Transverse colon (tissue), 4 donors: ENCODE data around the gene CGN.

Source experiments
- EP300 ChIP-seq: sonication (generic); formaldehyde crosslinking; IDR thresholded peaks from one replicate; pipeline ENCODE4 v1.6.1; 2017; ENCODE audit warnings: antibody characterized with exemption, low read depth
- POLR2A ChIP-seq: fragments of 450-650 bp; IDR thresholded peaks from one replicate; pipeline ENCODE4 v1.6.1; 2016; ENCODE audit warnings: antibody characterized with exemption, mild to moderate bottlenecking, moderate library complexity
- POLR2AphosphoS5 ChIP-seq, 3 donors: sonication (generic); formaldehyde crosslinking; IDR thresholded peaks; one replicate each; pipeline ENCODE4 v1.6.1; 2016; ENCODE audit warnings: antibody characterized with exemption in 3 of 3
- TF ChIP-seq, protein P1 (sequence below), 5 experiments: fragments of 200-600 bp in 3 of 5; fragments of 450-650 bp in 2 of 5; sonication (generic) in 3 of 5; IDR thresholded peaks; 1 replicate in 2 of 5; 2 replicates in 3 of 5; pipeline ENCODE4 v1.5.1; 2016 to 2017; ENCODE audit warnings: antibody characterized with exemption in 5 of 5, inconsistent platforms in 3 of 5, mild to moderate bottlenecking in 2 of 5, moderate library complexity in 1 of 5

DNA sequence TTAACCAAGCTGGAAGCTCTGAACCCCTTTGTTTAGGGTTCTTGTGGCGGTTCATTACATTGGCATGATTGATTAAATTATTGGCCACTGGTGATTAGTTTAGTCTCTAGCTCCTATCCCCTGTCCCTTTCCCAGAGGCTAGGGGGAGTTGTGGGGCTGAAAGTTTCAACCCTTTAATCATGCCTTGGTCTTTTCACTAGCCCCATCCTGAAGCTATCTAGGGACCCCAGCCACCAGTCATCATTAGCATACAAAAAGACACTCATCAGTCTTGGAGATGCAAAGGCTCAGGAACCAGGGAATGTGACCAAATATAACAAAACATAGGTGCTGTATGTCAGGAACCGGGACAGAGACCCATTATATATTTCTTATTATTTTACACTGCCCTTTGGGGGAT, 66.0 kb downstream of the CGN start:
- TF ChIP-seq POLR2A (no peak), EP300 (no peak), POLR2AphosphoS5 (IDR thresholded peaks at IDR 0.05) (no peak)
- TF ChIP-seq, protein P1, sequence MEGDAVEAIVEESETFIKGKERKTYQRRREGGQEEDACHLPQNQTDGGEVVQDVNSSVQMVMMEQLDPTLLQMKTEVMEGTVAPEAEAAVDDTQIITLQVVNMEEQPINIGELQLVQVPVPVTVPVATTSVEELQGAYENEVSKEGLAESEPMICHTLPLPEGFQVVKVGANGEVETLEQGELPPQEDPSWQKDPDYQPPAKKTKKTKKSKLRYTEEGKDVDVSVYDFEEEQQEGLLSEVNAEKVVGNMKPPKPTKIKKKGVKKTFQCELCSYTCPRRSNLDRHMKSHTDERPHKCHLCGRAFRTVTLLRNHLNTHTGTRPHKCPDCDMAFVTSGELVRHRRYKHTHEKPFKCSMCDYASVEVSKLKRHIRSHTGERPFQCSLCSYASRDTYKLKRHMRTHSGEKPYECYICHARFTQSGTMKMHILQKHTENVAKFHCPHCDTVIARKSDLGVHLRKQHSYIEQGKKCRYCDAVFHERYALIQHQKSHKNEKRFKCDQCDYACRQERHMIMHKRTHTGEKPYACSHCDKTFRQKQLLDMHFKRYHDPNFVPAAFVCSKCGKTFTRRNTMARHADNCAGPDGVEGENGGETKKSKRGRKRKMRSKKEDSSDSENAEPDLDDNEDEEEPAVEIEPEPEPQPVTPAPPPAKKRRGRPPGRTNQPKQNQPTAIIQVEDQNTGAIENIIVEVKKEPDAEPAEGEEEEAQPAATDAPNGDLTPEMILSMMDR (IDR thresholded peaks at IDR 0.05) = no peak
